ENCODE measurements around the gene ADARB2. TPM values are rescaled to one million over a fixed set of nuclear protein-coding genes. Genes with fewer than 3 reads are reported as not detected.

ADARB2 gene
- total RNA-seq, 4 donors from 2014 or later: 2.0 to 9.9 (median 5.1) TPM

DNA sequence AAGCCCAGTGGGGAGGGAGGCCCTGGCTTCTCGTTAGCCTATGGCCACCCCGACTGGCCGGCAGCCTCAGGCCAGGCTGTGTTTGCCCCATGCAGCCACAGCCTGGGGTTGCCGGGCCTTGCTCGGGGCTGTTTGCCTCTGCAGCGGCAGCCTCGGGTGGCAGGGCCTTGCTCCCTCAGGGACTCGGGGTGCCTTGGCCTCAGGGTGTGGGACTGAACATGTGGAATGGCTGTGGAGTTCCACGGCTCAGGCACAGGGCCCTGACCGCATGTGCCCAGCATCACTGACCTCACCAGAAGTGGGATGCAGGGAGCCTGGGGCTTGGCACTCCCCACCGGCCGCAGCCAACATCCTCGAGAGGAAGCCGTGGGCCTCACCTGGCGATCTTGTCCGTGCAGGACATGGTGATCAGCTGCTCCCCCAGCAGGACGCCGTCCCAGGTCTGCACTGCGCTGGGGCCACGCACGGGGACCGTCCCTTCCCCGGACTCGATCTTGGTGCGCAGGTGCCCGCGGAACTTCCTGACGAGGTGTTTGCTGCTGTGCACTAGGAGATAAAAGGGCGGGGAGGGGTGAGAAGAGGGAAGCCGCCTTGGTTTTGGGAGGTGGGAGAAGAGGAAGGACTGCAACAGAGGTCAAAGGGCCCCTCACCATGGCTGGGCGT is 520.6 kb downstream of the ADARB2 start:
- Histone ChIP-seq H3K9me3 (no peaks in the 10 kb centered on the region), H3K27ac (no peak overlapping the region), H3K4me3 (no peak overlapping the region), H3K4me1 (no peaks in the 10 kb centered on the region), H3K36me3 (no peaks in the 10 kb centered on the region), H3K27me3 (no peaks in the 10 kb centered on the region)
- no peak for TF ChIP-seq POLR2A (IDR thresholded peaks at IDR 0.05)
- TF ChIP-seq, protein P1, sequence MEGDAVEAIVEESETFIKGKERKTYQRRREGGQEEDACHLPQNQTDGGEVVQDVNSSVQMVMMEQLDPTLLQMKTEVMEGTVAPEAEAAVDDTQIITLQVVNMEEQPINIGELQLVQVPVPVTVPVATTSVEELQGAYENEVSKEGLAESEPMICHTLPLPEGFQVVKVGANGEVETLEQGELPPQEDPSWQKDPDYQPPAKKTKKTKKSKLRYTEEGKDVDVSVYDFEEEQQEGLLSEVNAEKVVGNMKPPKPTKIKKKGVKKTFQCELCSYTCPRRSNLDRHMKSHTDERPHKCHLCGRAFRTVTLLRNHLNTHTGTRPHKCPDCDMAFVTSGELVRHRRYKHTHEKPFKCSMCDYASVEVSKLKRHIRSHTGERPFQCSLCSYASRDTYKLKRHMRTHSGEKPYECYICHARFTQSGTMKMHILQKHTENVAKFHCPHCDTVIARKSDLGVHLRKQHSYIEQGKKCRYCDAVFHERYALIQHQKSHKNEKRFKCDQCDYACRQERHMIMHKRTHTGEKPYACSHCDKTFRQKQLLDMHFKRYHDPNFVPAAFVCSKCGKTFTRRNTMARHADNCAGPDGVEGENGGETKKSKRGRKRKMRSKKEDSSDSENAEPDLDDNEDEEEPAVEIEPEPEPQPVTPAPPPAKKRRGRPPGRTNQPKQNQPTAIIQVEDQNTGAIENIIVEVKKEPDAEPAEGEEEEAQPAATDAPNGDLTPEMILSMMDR (IDR thresholded peaks at IDR 0.05): no peak
- DNase-seq: peak in 2 of 3 donors; percentile 35 to 36

DNA sequence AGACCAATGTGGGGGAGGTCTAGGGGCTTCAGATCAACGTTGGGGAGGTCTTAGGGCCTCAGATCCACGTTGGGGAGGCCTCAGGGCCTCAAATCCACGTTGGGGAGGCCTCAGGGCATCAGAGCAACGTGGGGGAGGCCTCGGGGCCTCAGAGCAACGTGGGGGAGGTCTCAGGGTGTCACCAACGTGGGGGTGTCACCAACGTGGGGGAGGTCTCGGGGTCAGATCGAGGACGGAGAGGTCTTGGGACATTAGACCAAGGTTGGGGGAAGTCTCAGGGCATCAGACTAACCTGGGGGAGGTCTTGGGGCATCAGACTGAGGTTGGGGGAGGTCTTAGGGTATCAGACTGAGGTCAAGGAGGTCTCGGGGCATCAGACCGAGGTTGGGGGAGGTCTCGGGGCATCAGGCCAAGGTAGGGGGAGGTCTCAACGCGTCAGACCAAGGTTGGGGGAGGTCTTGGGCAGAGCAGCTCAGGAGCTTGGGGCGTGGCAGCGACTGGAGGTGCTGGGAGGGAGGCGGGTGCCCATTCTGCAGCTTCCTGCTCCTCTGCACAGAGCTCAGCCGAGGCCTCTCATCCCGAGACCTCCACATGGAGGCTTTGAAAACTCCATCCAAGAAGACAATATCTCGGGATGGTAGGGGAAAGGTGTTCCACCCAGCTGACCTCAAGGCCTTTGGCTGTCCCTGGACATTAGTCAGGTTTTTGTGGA is 521.3 kb downstream of the ADARB2 start:
- no peaks in the 10 kb centered on the region for H3K27me3 ChIP-seq
- TF ChIP-seq, protein P1 (IDR thresholded peaks at IDR 0.05): no peak
- TF ChIP-seq POLR2A (IDR thresholded peaks at IDR 0.05): no peak
- no peak overlapping the region for H3K27ac ChIP-seq
- H3K9me3 ChIP-seq: no peaks in the 10 kb centered on the region
- H3K4me1 ChIP-seq: no peaks in the 10 kb centered on the region
- H3K4me3 ChIP-seq: no peak overlapping the region
- no peaks in the 10 kb centered on the region for H3K36me3 ChIP-seq
- peak in 1 of 3 donors; percentile 29 for DNase-seq

DNA sequence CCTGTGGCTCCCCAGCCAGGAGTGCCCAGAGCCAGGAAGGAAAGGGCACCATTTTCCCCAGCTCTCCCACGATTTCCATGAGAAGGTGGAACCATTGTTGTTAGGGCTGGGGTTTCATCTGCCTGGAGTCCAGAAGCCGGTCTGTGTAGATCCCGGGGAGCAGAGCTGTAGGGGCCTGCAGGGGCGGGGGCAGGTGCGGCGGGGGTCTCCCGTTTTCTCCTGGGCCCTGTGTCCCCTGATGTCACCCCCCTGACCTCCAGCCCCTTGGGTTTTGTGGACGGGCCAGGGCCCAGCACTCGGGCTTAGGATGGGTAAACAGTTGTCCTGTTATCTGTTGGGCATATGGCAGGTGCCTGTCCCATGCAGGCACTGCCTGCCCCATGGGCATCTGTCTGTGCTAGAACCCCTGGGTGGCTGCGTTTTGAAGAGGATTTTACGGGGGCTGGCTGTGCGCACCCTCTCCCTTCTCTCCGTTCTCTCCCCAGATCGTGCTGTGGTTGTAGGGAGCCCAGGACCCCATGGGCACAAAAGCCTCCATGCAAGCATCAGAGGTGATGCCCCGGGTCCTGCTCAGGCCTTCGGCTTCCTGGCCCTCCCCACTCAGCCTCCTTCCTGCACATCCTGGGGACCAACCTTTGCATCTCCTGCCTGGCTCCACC is 522.3 kb downstream of the ADARB2 start:
- Histone ChIP-seq H3K36me3 (no peaks in the 10 kb centered on the region), H3K9me3 (no peaks in the 10 kb centered on the region), H3K27me3 (no peaks in the 10 kb centered on the region), H3K4me1 (no peaks in the 10 kb centered on the region), H3K4me3 (no peak overlapping the region), H3K27ac (no peak overlapping the region)
- peak in 1 of 3 donors; percentile 20 for DNase-seq
- no peak for TF ChIP-seq POLR2A (IDR thresholded peaks at IDR 0.05)
- TF ChIP-seq, protein P1 (IDR thresholded peaks at IDR 0.05): no peak

DNA sequence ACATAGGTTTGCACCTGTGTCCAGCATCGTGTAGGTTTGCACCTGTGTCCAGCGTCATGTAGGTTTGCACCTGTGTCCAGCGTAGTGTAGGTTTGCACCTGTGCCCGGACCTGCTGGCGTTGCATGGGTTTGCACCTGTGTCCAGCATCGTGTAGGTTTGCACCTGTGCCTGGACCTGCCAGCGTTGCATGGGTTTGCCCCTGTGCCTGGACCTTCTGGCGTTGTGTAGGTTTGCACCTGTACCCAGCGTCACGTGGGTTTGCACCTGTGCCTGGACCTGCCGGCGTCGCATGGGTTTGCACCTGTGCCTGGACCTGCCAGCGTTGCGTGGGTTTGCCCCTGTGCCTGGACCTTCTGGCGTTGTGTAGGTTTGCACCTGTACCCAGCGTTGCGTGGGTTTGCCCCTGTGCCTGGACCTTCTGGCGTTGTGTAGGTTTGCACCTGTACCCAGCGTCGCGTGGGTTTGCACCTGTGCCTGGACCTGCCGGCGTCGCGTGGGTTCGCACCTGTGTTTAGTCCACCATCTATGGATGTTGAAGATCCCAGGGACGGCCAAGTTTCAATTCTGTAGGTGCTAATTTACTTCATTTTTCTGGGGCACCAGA is 523.2 kb downstream of the ADARB2 start:
- no peak overlapping the region for H3K4me3 ChIP-seq
- H3K9me3 ChIP-seq: no peaks in the 10 kb centered on the region
- H3K27ac ChIP-seq: no peak overlapping the region
- H3K4me1 ChIP-seq: no peaks in the 10 kb centered on the region
- H3K36me3 ChIP-seq: no peaks in the 10 kb centered on the region
- no peaks in the 10 kb centered on the region for H3K27me3 ChIP-seq
- TF ChIP-seq, protein P1 (IDR thresholded peaks at IDR 0.05): no peak
- TF ChIP-seq POLR2A (IDR thresholded peaks at IDR 0.05): no peak
- DNase-seq: peak in 2 of 3 donors; percentile 21 to 24

DNA sequence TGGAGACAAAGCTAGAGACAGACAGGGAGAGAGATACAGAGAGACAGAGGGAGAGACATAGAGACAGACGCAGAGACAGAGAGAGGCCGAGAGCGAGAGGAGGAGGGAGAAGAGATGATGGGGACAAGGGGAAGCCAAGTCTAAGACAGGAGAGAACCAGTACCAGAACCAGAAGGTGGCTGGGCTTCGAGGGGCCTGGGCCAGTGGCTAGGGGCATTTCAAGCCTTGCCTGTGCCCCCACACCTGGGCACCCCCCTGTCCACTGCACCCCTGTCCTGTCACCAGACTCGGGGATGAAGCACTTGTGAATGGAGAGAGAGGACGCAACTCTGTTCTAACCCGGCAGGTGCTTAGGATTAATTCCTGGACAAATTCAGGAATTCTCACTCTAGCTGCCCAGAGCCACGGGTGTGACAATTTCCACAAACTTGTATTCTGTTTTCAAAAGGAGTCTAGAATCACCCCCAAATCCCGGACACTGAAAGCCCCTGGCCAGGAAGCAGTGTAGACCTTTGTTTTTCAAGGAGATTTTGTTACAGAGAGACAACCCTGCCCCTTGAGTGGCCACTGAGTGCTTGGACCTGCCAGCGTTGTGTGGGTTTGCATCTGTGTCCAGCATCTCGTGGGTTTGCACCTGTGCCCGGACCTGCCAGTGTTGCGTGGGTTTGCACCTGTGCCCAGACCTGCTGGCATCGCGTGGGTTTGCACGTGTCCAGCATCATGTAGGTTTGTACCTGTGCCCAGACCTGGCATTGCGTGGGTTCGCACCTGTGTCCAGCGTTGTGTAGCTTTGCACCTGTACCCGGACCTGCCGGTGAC is 523.9 kb downstream of the ADARB2 start:
- no peak overlapping the region for H3K27ac ChIP-seq
- TF ChIP-seq, protein P1 (IDR thresholded peaks at IDR 0.05): no peak
- TF ChIP-seq POLR2A (IDR thresholded peaks at IDR 0.05): no peak
- peak in 1 of 3 donors; percentile 24 for DNase-seq
- H3K4me3 ChIP-seq: no peak overlapping the region
- no peaks in the 10 kb centered on the region for H3K36me3 ChIP-seq
- no peaks in the 10 kb centered on the region for H3K9me3 ChIP-seq
- no peaks in the 10 kb centered on the region for H3K27me3 ChIP-seq
- no peaks in the 10 kb centered on the region for H3K4me1 ChIP-seq

Measured in Peyer's patch (tissue), 4 donors.